ENCODE measurements around the gene SPATA17. TPM values are rescaled to one million over a fixed set of nuclear protein-coding genes. Genes with fewer than 3 reads are reported as not detected.

SPATA17 gene
- total and polyA plus RNA-seq, 12 donors: 0.09 to 4.4 (median 0.56) TPM; not detected in 1

DNA sequence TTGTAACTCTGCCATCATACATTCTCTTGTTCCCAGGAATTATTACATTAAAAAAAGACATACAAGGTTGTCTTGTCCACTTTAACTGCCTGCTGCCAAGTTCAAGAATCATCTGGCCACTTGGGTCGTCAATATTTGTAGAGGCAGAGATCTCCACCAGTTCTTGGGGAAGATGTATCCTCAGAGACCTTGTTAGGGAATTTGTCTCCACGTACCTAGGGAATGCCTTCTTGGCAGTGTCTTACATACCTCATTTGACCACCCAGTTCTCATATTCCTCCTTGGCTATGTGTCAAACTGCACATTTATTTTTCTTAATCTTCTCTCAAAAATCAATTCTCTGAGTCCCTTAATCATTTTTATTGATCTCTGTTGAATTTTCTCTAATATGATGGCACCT, 266.0 kb downstream of the SPATA17 start:
- H3K27me3 ChIP-seq: peaks cover 6% of the 10 kb centered on the region
- H3K36me3 ChIP-seq (replicated peaks in 1 of 2): no peaks in the 10 kb centered on the region
- H3K4me1 ChIP-seq (replicated peaks in 1 of 2): no peaks in the 10 kb centered on the region
- no peak overlapping the region for H3K27ac ChIP-seq
- TF ChIP-seq, protein P1, sequence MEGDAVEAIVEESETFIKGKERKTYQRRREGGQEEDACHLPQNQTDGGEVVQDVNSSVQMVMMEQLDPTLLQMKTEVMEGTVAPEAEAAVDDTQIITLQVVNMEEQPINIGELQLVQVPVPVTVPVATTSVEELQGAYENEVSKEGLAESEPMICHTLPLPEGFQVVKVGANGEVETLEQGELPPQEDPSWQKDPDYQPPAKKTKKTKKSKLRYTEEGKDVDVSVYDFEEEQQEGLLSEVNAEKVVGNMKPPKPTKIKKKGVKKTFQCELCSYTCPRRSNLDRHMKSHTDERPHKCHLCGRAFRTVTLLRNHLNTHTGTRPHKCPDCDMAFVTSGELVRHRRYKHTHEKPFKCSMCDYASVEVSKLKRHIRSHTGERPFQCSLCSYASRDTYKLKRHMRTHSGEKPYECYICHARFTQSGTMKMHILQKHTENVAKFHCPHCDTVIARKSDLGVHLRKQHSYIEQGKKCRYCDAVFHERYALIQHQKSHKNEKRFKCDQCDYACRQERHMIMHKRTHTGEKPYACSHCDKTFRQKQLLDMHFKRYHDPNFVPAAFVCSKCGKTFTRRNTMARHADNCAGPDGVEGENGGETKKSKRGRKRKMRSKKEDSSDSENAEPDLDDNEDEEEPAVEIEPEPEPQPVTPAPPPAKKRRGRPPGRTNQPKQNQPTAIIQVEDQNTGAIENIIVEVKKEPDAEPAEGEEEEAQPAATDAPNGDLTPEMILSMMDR (IDR thresholded peaks at IDR 0.05): no peak
- no peak for TF ChIP-seq POLR2A (IDR thresholded peaks at IDR 0.05)
- WGBS, 4 donors: 52 to 68% (median 65%) methylated on average over 2 of the region's 2 CpGs
- no peak overlapping the region for H3K4me3 ChIP-seq
- DNase-seq: no peak
- H3K9me3 ChIP-seq (replicated peaks in 1 of 3): no peaks in the 10 kb centered on the region
- intact Hi-C loops (cut with DNase I): no loop called here

DNA sequence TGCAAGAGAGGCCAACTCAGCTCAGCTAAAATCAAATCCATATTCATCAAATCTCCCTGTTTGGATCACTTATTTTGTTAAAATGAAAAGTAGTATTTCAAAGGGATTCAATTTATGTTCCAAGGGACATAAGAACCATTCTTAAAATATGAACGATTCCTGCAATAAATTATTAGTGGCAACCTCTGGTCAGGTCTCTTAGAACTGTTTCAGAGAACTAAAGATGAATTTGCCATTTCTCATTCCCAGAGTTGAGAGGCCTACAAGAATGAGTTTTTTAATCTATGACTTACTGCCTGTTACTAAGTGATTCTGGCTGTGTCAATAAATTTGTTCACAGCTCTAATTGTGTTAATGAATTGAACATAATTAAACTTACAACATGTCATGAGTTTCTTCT, 268.5 kb downstream of the SPATA17 start:
- H3K36me3 ChIP-seq (replicated peaks in 1 of 2): no peaks in the 10 kb centered on the region
- no peak for TF ChIP-seq POLR2A (IDR thresholded peaks at IDR 0.05)
- TF ChIP-seq, protein P1 (IDR thresholded peaks at IDR 0.05): no peak
- intact Hi-C loops (cut with DNase I): no loop called here
- DNase-seq: no peak
- H3K4me1 ChIP-seq (replicated peaks in 1 of 2): no peaks in the 10 kb centered on the region
- no peaks in the 10 kb centered on the region for H3K9me3 ChIP-seq (replicated peaks in 1 of 3)
- no peak overlapping the region for H3K4me3 ChIP-seq
- 24 to 45% (median 36%) methylated on average over 1 of the region's 1 CpG for WGBS, 4 donors
- no peak overlapping the region for H3K27ac ChIP-seq
- peaks cover 6% of the 10 kb centered on the region for H3K27me3 ChIP-seq

DNA sequence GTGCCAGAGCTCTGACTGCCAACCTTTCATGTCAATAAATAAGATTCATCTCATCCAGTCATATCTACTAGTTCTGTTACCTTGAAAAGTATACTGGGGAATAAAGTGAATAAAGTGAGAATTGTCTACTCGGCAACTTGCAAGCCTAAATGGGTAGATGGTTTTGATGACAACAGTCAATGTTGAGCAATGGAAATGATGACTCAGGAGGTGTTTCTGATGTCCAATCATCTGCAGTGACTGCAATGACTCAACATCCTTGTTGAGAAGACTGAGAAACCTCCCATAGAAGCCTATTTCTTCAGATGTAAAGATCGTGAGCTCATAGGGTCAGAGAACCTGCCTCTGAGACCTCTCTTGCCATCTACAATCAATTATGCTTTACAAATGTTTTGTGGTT, 276.4 kb downstream of the SPATA17 start:
- Histone ChIP-seq H3K4me3 (no peak overlapping the region), H3K27me3 (no peaks in the 10 kb centered on the region), H3K27ac (no peak overlapping the region), H3K4me1 (replicated peaks in 1 of 2) (no peaks in the 10 kb centered on the region), H3K36me3 (replicated peaks in 1 of 2) (no peaks in the 10 kb centered on the region), H3K9me3 (replicated peaks in 1 of 3) (no peaks in the 10 kb centered on the region)
- TF ChIP-seq, protein P1 (IDR thresholded peaks at IDR 0.05): no peak
- TF ChIP-seq POLR2A (IDR thresholded peaks at IDR 0.05): no peak
- 65 to 92% (median 83%) methylated on average over 2 of the region's 2 CpGs for WGBS, 4 donors
- no peak for DNase-seq
- intact Hi-C loops (cut with DNase I): no loop called here

DNA sequence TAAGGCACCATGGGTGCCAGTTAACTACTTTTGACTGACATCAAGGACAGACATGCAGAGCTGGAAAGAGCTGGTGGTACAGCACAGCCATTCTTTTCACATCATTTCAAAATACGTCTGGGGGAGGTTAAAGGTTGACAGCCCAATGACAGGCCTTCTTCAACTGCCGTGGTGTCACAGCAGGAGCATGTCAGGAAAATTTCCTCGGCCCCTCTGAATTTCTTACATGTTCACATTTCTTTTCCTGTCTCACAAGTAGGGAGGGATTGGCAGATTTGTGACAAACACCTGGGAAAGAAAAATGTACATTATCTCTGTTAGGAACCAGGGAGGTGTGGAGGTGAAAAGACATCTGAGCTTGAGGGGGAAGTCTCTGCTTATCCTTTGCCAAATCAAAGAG, 279.1 kb downstream of the SPATA17 start:
- WGBS, 4 donors: 27 to 43% (median 37%) methylated on average over 3 of the region's 3 CpGs
- Histone ChIP-seq H3K9me3 (replicated peaks in 1 of 3) (no peaks in the 10 kb centered on the region), H3K4me3 (no peak overlapping the region), H3K27me3 (no peaks in the 10 kb centered on the region), H3K36me3 (replicated peaks in 1 of 2) (no peaks in the 10 kb centered on the region), H3K4me1 (replicated peaks in 1 of 2) (no peaks in the 10 kb centered on the region), H3K27ac (no peak overlapping the region)
- DNase-seq: no peak
- TF ChIP-seq, protein P1 (IDR thresholded peaks at IDR 0.05): no peak
- no peak for TF ChIP-seq POLR2A (IDR thresholded peaks at IDR 0.05)
- intact Hi-C loops (cut with DNase I): no loop called here

Data from adrenal gland (tissue), 12 donors.